ENCODE data around the gene BTBD8.
"Not testable (repeated sequence)": the region's sequence is repeated elsewhere in the genome, so short reads cannot be mapped to it uniquely, and the experiment has no call there.

Gene BTBD8

GRCh38 chr1:92080128-92080985, at the start of gene BTBD8:
BTBD8 (plus strand) TSS chr1:92080345; CDS start chr1:92080572, 227 bp downstream.
- DNase-seq = peak; percentile 77

- no peak for DNase-seq
Measured at GRCh38 chr1:92030656-92031107, 49.5 kb upstream of the BTBD8 start.

- DNase-seq = no peak
Measured at GRCh38 chr1:92031281-92032110, 48.6 kb upstream of the BTBD8 start.

GRCh38 chr1:92037400-92037799, 42.7 kb upstream of the BTBD8 start:
- no peak for DNase-seq

- DNase-seq = no peak
Measured at GRCh38 chr1:92038695-92039346, 41.3 kb upstream of the BTBD8 start.

- DNase-seq = no peak
Measured at GRCh38 chr1:92040971-92041370, 39.2 kb upstream of the BTBD8 start.

- no peak for DNase-seq
Measured at GRCh38 chr1:92043621-92044020, 36.5 kb upstream of the BTBD8 start.

- DNase-seq = no peak
Measured at GRCh38 chr1:92045766-92046495, 34.2 kb upstream of the BTBD8 start.

- DNase-seq = no peak
Measured at GRCh38 chr1:92051948-92052347, 28.2 kb upstream of the BTBD8 start.

- no peak for DNase-seq
Measured at GRCh38 chr1:92065042-92065441, 15.1 kb upstream of the BTBD8 start.

- no peak for DNase-seq
Measured at GRCh38 chr1:92066321-92066720, 13.8 kb upstream of the BTBD8 start.

GRCh38 chr1:92070892-92071291, 9.3 kb upstream of the BTBD8 start:
- no peak for DNase-seq

- DNase-seq = not testable (repeated sequence)
Measured at GRCh38 chr1:92074446-92074845, 5.7 kb upstream of the BTBD8 start.

- DNase-seq = no peak
Measured at GRCh38 chr1:92075311-92075710, 4.8 kb upstream of the BTBD8 start, which contains the start of gene SETSIP. SETSIP (minus strand) TSS chr1:92075411; CDS start chr1:92075411, 0 bp downstream.

GRCh38 chr1:92076363-92076762, 3.8 kb upstream of the BTBD8 start:
- DNase-seq = no peak

GRCh38 chr1:92078077-92078476, 2.1 kb upstream of the BTBD8 start:
- not testable (repeated sequence) for DNase-seq

- no peak for DNase-seq
Measured at GRCh38 chr1:92079441-92079840, 704 bp upstream of the BTBD8 start.

- DNase-seq = no peak
Measured at GRCh38 chr1:92081031-92081430, 886 bp downstream of the BTBD8 start.

GRCh38 chr1:92084651-92085050, 4.5 kb downstream of the BTBD8 start:
- DNase-seq = no peak

GRCh38 chr1:92085727-92086126, 5.6 kb downstream of the BTBD8 start:
- no peak for DNase-seq

- DNase-seq = no peak
Measured at GRCh38 chr1:92087542-92087941, 7.4 kb downstream of the BTBD8 start.

- DNase-seq = no peak
Measured at GRCh38 chr1:92091625-92092024, 11.5 kb downstream of the BTBD8 start.

Measured in DMS79 treated with DMSO at 0.1 percent for 48 hours (cell line).